ENCODE results near the gene TSHZ1.

- TF ChIP-seq CTCF (conservative IDR thresholded peaks at IDR 0.05) (no peak), ZFX (IDR thresholded peaks at IDR 0.05) (no peak)
Measured at GRCh38 chr18:75205514-75206132, 5.0 kb upstream of the TSHZ1 start.
